Uterus (tissue), 2 donors: ENCODE data around the gene ANKRD44.

Experiments
- CTCF ChIP-seq, 4 experiments: fragments of 200-600 bp in 2 of 4; fragments of 450-650 bp in 2 of 4; sonication (generic) in 2 of 4; IDR thresholded peaks; one replicate each; pipeline ENCODE4 v1.5.1; 2016 to 2019; ENCODE audit warnings: antibody characterized with exemption in 4 of 4, mild to moderate bottlenecking in 2 of 4, moderate library complexity in 1 of 4
- POLR2A ChIP-seq, 2 donors: fragments of 450-650 bp; IDR thresholded peaks; one replicate each; pipeline ENCODE4 v1.6.1; 2016; ENCODE audit warnings: antibody characterized with exemption in 2 of 2, mild to moderate bottlenecking in 1 of 2, moderate library complexity in 1 of 2

- TF ChIP-seq CTCF (IDR thresholded peaks at IDR 0.05) = no peak
- no peak for TF ChIP-seq POLR2A (IDR thresholded peaks at IDR 0.05)
Observed at GRCh38 chr2:196994764-196995163, 315.8 kb downstream of the ANKRD44 start.
